ENCODE data around the gene ATP2B3. TPM values are rescaled to one million over a fixed set of nuclear protein-coding genes. Genes with fewer than 3 reads are reported as not detected.

Gene ATP2B3
- total RNA-seq, 2 experiments from 2014 or later, result not detected

- Mint-ChIP-seq H3K27ac (no peak overlapping the region), H3K36me3 (ENCODE audit: low read depth) (peaks cover 2% of the 10 kb centered on the region), H3K4me3 (no peak overlapping the region), H3K27me3 (no peaks in the 10 kb centered on the region), H3K9me3 (no peaks in the 10 kb centered on the region), H3K4me1 (ENCODE audit: low read depth) (peaks cover 15% of the 10 kb centered on the region)
- intact Hi-C loops (cut with micrococcal nuclease), result no loop called here
- POLR2A ChIA-PET, result no interaction called here
- no peak for ATAC-seq
- TF ChIP-seq CTCF (IDR thresholded peaks at IDR 0.05), result no peak
- no peak for DNase-seq
- CTCF ChIA-PET, result no interaction called here
Observed at GRCh38 chrX:153587342-153587741, 69.9 kb downstream of the ATP2B3 start.

GRCh38 chrX:153588021-153588781 lies 70.8 kb downstream of the ATP2B3 start:
- POLR2A ChIA-PET, result no interaction called here
- CTCF ChIA-PET, result no interaction called here
- Mint-ChIP-seq H3K9me3 (no peaks in the 10 kb centered on the region), H3K27me3 (no peaks in the 10 kb centered on the region), H3K4me1 (ENCODE audit: low read depth) (peaks cover 7% of the 10 kb centered on the region), H3K36me3 (ENCODE audit: low read depth) (peaks cover 4% of the 10 kb centered on the region), H3K27ac (no peak overlapping the region), H3K4me3 (no peak overlapping the region)
- DNase-seq, result no peak
- no peak for ATAC-seq
- intact Hi-C loops (cut with micrococcal nuclease), result no loop called here
- no peak for TF ChIP-seq CTCF (IDR thresholded peaks at IDR 0.05)

- Mint-ChIP-seq H3K36me3 (ENCODE audit: low read depth) (peaks cover 4% of the 10 kb centered on the region), H3K27me3 (no peaks in the 10 kb centered on the region), H3K4me3 (no peak overlapping the region), H3K4me1 (ENCODE audit: low read depth) (peaks cover under 1% of the 10 kb centered on the region), H3K9me3 (no peaks in the 10 kb centered on the region), H3K27ac (no peak overlapping the region)
- ATAC-seq (no peak), DNase-seq (no peak)
- POLR2A ChIA-PET, result no interaction called here
- CTCF ChIA-PET, result no interaction called here
- intact Hi-C loops (cut with micrococcal nuclease), result no loop called here
- TF ChIP-seq CTCF (IDR thresholded peaks at IDR 0.05), result no peak
Observed at GRCh38 chrX:153588782-153589446, 71.5 kb downstream of the ATP2B3 start.

GRCh38 chrX:153590961-153591956 lies 73.8 kb downstream of the ATP2B3 start:
- TF ChIP-seq CTCF (IDR thresholded peaks at IDR 0.05), result no peak
- intact Hi-C loops (cut with micrococcal nuclease), result no loop called here
- ATAC-seq (no peak), DNase-seq (no peak)
- H3K4me3 Mint-ChIP-seq, result no peak overlapping the region
- ChIA-PET CTCF (no interaction called here), POLR2A (interaction anchor here (1.4 kb wide), 1 partner anchor 15 kb away, joined by 3 read pairs; no protein-coding TSS in a partner anchor)
- peaks cover 8% of the 10 kb centered on the region for H3K36me3 Mint-ChIP-seq (ENCODE audit: low read depth)
- no peaks in the 10 kb centered on the region for H3K4me1 Mint-ChIP-seq (ENCODE audit: low read depth)
- H3K27ac Mint-ChIP-seq, result no peak overlapping the region
- H3K27me3 Mint-ChIP-seq, result no peaks in the 10 kb centered on the region
- no peaks in the 10 kb centered on the region for H3K9me3 Mint-ChIP-seq

Data from activated CD8-positive, alpha-beta T cell treated with anti-CD3 and anti-CD28 coated beads for 36 hours (primary cell).